Eye (tissue), 1 donor: ENCODE data around the gene DOCK6.
"Not testable (repeated sequence)": the region's sequence is repeated elsewhere in the genome, so short reads cannot be mapped to it uniquely, and the experiment has no call there.

Source experiments
- DNase-seq: peaks from one replicate; pipeline ENCODE4 v3.0.0-alpha.2; 2015

Gene DOCK6

DNA sequence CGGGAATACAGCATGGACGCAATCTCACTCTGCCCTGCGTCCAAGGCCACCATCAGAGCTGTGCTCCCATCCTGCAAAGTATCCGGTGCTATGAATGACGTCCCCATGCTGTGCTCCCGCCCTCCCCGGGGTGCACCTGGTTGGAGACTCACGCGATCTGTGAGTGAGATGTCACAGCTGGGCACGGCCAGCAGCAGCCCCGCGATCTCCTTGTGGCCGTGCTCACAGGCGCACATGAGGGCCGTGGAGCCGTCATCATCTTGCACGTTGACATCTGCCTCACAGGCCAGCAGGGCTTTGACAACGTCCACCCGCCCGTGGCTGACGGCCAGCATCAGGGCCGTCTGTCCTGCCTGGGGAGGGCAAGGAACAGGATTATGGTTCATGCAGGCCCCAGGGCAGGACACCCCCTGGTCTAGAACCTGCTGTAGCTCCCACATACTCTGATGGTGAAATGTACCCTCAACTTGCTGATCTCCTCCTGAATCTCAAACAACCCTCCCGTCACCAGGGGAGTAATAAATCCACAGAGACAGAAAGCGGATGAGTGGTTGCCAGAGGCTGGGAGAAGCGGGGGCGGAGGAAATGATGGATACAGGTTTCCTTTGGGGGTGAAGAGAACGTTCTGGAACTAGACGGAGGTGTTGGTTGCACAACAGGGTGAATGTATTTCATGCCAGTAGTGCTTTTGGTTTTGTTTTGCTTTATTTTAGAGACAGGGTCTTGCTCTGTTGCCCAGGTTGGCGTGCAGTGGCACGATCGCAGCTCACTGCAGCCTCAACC lies 92.2 kb downstream of the DOCK6 start:
- DNase-seq = no peak

DNA sequence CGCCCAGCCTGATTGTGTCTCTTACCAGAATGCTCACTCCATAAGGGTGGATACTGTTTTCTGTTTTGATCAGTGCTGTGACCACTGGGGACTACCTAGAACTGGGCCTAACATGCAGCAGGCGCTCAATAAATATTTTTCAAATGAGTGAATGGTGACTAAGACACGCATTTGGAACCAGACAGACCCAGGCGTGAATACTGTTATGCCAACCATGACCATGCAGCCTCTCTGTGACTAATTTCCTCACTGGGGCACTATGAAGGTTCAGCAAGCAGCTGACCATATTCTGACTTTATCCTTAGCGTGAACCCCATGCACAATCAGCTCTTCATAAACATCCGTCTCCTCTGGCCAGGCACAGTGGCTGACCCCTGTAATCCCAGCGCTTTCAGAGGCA lies 93.8 kb downstream of the DOCK6 start:
- no peak for DNase-seq

DNA sequence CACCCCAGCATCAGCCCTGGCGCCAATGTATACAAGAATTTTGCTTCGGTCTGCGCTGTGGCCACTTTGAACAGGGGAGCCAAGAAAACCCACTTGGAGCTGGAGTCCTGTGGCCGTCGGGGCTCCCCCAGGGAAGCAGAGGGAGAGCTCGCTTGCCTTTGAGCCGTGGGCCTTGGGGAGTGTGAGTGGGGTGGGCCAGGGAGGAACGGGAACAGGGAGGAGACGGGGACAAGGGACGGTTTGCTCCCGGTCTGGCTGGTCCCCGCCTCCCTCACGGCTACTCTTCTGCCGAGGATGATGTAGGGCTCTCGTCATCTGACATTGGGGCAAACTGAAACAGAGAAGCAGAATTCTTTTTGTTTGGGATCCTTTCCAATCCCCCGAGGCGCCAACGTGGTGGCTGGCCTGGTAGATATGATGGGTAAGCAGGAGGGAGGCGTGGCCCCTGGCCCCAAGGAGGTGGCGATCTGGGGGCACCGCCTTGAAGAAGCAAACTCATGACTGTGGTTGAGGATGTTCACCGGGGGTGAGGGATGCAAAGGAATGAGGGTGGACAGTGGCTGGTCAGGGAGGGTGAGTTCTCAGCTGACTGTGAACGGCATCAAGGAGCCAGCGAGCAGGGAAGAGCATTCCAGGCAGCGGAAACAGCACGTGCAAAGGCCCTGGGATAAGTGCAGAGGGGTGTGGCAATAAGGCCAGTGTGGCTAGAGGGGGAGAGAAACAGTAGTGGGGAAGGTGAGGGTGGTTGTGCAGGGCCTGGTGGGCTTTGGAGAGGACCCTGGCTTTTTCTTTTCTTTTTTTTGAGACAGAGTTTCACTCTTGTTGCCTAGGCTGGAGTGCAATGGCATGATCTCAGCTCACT lies 95.8 kb downstream of the DOCK6 start:
- peak; percentile 12 for DNase-seq

DNA sequence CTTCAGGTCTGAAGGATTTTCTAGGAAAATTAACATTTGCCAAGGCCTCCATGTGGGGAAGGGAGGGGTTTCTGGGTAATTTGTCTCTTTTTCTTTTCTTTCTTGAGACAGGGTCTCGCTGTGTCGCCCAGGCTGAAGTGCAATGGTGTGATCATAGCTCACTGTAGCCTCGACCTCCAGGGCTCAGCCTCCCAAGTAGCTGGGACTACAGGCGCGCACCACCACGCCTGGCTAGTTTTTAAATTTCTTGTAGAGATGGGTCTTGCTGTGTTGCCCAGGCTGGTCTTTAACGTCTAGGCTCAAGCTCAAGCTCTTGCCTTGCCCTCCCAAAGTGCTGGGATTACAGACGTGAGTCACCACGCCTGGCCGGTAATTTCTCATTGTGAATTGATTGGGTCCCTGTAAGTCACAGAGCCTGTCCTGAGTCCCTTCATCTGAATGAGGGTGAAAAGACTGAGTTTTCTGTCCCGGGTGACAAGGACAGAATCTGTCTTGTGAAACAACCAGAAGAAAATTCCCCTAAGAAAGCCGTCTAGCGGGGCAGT lies 96.8 kb downstream of the DOCK6 start:
- DNase-seq = no peak

DNA sequence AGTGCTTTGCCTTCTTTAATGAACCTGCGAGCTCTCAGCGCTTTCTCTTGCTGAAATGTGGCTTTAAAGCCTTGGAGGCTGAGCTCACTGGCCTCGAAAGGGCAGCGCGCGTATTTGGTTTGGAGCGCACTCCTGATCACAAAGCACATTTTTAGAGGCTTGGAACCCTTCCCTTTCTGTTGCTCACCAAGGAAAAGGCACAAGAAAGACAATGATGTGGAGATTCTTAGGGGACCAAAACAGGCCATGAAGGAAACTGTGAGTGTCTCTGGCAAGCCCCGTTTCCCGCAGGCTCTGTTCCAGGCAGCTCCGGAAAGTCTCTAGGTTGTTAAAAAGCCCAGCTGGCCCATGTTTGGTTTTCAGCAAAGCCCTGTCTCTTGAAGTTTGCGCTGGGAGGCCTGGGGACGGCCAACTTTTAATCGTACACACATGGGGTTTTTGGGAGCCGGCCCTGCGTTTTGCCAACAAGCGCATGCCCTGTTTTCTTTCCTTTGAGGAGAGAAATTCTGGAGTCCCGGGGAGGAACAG lies 97.4 kb downstream of the DOCK6 start:
- peak; percentile 86 for DNase-seq

DNA sequence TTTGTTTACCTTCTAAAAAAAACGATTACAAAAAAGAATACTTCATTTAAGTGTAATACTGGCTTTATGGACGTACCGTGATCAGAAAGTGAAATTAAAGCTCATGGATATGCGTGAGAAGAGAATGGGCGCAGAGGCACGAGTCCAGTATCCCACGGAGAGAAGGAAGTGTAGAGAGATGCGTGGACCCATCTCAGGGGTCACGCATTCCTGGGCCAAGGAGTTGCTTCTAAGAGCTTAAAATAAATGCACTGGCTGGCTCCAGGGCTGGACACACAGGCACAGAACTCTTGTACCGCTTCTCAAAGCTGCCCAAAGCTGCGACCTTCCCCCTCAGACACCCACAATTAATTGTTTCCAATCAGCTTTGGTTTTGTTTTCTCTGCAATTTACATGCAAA lies 98.0 kb downstream of the DOCK6 start:
- DNase-seq = no peak

DNA sequence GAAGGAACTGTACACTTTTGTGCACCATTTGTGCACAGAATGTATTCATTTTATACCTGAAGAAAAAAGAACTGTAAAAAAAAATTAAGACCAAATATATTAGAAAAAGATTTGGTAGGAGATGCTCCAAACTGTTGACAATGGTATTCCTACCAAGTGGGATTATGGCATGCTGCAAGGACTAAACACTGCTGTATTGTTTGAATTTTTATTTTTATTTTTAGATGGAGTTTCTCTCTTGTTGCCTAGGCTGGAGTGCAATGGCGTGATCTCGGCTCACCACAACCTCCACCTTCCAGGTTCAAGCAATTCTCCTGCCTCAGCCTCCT lies 101.9 kb downstream of the DOCK6 start:
- not testable (repeated sequence) for DNase-seq

DNA sequence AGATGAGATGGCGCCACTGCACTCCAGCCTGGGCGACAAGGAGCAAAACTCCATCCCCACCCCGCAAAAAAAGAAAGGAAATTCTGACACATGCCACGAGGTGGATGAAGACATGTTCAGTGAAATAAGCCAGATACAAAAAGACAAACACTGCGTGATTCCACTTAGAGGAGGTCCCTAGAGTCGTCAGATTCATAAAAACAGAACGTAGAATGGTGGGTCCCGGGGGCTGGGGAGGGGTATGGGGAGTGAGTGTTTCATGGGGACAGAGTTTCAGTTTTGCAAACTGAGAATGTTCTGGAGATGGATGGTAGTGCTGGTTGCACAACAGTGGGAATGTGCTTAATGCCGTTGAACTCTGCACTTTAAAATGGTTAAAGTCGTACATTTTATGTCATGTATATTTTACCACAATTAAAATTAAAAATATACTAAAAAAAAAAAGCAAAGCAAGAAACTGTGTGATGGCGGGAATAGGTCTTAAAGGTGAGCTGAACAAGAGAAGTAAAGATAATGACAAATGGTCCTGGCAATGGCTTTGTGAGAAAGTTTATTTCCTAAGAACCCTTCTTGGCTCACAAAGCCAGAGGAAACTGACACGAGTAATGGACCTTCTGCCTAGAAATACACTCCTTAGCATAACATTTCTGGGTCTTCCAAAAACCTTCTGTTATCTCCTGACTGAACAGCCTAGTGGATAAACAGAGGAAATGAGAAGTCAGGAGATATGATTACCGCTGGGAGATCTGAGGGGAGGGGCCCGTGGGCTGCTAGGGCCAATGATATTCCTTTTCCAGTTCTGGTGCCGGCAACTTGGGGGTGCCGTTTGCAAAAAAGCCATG lies 102.5 kb downstream of the DOCK6 start:
- DNase-seq = no peak

DNA sequence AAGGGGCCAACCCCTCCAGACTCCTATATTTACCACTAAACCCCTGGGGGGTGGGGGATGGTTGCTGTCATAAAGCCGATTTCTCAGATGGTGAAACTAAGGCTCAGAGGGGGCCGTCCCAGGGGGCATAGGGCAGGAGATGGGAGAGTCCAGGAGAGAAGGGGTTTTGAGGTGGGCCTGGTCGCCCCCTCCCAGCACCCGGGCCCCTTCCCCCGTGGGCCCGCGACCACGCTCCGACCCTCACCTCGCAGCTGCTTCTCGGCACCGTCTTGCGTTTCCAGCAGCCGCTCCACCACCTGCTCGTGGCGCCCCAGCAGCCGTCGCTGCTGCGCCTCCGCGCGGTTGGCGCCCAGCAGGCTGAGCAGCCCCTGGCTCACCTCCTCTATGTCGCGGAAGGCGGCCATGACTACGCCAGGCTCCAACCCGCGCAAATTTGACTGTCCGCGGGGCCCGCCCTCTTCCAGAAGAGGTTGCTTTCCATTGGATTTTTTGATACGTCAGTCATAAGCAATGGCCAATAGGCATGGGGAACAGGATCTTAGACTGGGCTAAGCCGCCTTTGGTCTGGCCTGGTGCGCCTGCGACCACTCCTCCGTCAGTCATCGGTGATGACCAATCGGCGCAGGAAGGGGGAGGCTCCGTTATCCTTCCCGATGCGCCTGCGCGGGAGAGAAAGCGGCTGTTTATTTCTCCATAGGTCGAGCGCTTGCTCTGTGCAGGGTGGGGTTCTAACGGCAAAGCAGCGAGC lies 106.8 kb downstream of the DOCK6 start, which contains the start of gene SPC24:
TSS of gene SPC24 (minus strand) at position 410 of the 748 bp plus-strand sequence. CDS start at position 404, 6 bp downstream.
- peak; percentile 99 for DNase-seq

DNA sequence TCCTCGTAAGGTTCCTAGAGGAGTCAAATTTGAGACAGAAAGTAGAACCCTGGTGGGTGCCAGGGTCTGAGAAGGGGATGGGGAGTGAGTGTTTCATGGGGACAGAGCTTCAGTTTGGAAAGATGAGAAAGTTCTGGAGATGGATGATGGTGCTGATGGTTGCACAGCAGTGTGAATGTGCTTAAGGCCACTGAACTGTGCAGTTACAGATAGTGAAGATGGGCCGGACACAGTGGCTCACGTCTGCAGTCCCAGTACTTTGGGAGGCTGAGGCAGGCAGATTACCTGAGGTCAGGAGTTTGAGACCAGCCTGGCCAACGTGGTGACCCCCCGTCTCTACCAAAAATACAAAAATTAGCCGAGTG lies 107.7 kb downstream of the DOCK6 start:
- no peak for DNase-seq

DNA sequence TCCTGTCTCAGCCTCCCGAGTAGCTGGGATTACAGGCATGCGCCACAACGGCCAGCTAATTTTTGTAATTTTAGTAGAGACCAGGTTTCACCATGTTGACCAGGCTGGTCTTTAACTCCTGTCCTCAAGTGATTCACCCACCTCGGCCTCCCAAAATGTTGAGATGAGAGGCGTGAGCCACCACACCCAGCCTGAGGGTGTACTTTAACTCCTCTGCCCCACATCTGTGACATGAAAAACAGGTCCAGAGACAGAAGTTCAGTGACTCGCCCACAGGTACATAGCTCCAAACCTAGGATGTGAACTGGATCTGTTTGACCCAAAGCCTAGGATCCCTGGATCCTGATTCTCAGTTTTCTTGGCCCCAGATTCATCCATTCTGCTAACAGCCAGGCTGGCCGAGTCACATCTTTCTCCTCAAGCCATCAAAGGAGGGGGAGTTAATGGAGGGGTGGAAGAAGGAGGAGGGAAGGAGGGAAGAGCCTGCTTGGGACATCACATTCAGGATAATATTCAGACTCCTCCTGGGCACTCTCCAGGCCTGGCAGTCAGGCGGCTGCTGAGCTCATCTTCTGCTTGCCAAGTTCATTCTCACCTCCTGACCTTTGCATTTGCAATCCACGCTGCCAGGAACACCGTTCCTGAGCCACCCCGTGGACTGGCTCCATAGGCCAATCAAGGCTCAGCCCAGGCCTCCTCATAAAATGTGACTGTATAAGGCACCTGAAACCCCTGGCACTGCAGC lies 109.8 kb downstream of the DOCK6 start:
- no peak for DNase-seq

DNA sequence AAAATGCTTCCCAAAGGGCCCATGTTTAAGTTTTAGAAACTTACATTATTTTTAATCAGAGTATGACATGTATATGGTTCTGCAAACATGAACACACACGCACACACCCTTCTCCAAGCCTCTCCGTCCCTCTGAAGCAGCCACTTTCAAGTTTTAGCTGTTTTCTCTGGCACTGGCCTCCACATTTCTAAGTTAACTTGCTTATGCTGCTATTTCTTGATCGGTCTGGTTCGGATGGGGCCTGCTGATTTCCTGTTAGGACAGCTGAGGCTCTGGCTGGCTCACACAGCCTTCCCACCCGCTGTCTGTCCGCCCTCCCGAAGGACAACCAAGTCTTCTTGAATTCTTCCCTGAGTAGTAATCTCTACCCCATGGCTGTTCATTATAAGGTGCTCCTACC lies 111.1 kb downstream of the DOCK6 start:
- DNase-seq = peak; percentile 44
